ENCODE data around the gene KCNC1. TPM values are rescaled to one million over a fixed set of nuclear protein-coding genes. Genes with fewer than 3 reads are reported as not detected.
A peak's percentile ranks its signal among the peaks of the same experiment; 100 is the strongest.

KCNC1 gene
- total RNA-seq, 1 donor from 2014 or later, result not detected

- H3K9me3 Mint-ChIP-seq (ENCODE audit: unreplicated experiment), result no peaks in the 10 kb centered on the region
- H3K4me1 Mint-ChIP-seq (ENCODE audit: unreplicated experiment), result peaks cover 3% of the 10 kb centered on the region
- TF ChIP-seq, protein P1, sequence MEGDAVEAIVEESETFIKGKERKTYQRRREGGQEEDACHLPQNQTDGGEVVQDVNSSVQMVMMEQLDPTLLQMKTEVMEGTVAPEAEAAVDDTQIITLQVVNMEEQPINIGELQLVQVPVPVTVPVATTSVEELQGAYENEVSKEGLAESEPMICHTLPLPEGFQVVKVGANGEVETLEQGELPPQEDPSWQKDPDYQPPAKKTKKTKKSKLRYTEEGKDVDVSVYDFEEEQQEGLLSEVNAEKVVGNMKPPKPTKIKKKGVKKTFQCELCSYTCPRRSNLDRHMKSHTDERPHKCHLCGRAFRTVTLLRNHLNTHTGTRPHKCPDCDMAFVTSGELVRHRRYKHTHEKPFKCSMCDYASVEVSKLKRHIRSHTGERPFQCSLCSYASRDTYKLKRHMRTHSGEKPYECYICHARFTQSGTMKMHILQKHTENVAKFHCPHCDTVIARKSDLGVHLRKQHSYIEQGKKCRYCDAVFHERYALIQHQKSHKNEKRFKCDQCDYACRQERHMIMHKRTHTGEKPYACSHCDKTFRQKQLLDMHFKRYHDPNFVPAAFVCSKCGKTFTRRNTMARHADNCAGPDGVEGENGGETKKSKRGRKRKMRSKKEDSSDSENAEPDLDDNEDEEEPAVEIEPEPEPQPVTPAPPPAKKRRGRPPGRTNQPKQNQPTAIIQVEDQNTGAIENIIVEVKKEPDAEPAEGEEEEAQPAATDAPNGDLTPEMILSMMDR (IDR thresholded peaks at IDR 0.05; ENCODE audit: unreplicated experiment), result no peak
- peaks cover 4% of the 10 kb centered on the region for H3K36me3 Mint-ChIP-seq (ENCODE audit: low read depth, unreplicated experiment)
- H3K27me3 Mint-ChIP-seq (ENCODE audit: unreplicated experiment), result peaks cover 24% of the 10 kb centered on the region
- peak overlapping the region; percentile 30 for H3K27ac Mint-ChIP-seq (ENCODE audit: unreplicated experiment)
- DNase-seq (ENCODE audit: low spot score), result no peak
- H3K4me3 Mint-ChIP-seq (ENCODE audit: unreplicated experiment), result peak overlapping the region; percentile 42
These were observed 2.0 kb downstream of the KCNC1 start for GRCh38 chr11:17736579-17736893.

- no peak for DNase-seq (ENCODE audit: low spot score)
- peaks cover 3% of the 10 kb centered on the region for H3K4me1 Mint-ChIP-seq (ENCODE audit: unreplicated experiment)
- H3K27me3 Mint-ChIP-seq (ENCODE audit: unreplicated experiment), result peaks cover 23% of the 10 kb centered on the region
- H3K27ac Mint-ChIP-seq (ENCODE audit: unreplicated experiment), result peak overlapping the region; percentile 30
- TF ChIP-seq, protein P1 (IDR thresholded peaks at IDR 0.05; ENCODE audit: unreplicated experiment), result no peak
- peaks cover 4% of the 10 kb centered on the region for H3K36me3 Mint-ChIP-seq (ENCODE audit: low read depth, unreplicated experiment)
- no peaks in the 10 kb centered on the region for H3K9me3 Mint-ChIP-seq (ENCODE audit: unreplicated experiment)
- H3K4me3 Mint-ChIP-seq (ENCODE audit: unreplicated experiment), result peak overlapping the region; percentile 42
These were observed 2.6 kb downstream of the KCNC1 start for GRCh38 chr11:17736930-17737817.

DNA sequence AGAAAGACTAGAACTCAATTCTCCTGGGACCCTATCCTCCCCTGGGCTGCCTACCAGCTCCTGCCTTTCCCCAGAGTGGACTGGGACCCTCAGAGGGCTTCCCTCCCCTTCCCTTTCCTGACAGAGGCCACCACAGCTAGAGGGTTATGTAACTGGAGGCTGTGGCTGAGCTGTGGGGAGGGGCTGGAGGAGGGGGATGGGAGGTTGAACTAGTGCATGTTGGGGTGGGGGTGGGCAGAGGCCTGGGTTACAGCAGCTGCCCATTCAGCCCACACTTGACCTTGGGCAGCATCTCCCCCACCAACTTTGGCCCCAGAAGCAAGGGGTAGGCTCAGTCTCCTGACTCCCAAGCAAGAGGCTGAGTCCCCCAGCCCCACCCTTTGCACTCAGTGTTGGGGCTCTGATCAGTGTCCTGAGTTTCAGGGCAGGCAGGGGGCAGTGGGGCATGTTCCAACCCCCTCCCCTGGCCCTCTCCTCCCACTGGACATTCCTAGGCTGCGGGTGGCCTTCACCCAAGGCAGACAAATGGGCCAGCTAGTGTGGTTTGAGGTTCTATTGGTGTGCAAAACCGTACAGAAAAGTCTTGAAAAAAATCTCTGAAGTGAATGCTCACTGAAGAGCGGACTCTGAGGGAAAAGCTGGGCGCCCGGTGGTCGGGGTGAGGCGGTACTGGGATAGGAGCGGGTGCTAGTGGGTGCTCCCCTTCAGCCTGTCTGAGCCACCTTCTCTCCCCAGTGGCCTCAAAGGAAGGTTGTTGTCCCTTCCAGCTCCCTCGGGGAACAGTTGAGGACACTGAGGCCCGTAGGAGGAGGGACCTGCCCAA is 3.8 kb downstream of the KCNC1 start:
- H3K27me3 Mint-ChIP-seq (ENCODE audit: unreplicated experiment), result peaks cover 18% of the 10 kb centered on the region
- H3K36me3 Mint-ChIP-seq (ENCODE audit: low read depth, unreplicated experiment), result peaks cover 4% of the 10 kb centered on the region
- TF ChIP-seq, protein P1 (IDR thresholded peaks at IDR 0.05; ENCODE audit: unreplicated experiment), result no peak
- no peak overlapping the region for H3K27ac Mint-ChIP-seq (ENCODE audit: unreplicated experiment)
- no peak for DNase-seq (ENCODE audit: low spot score)
- H3K9me3 Mint-ChIP-seq (ENCODE audit: unreplicated experiment), result no peaks in the 10 kb centered on the region
- H3K4me3 Mint-ChIP-seq (ENCODE audit: unreplicated experiment), result no peak overlapping the region
- H3K4me1 Mint-ChIP-seq (ENCODE audit: unreplicated experiment), result peaks cover 3% of the 10 kb centered on the region

GRCh38 chr11:17739945-17740338 is 5.4 kb downstream of the KCNC1 start:
- TF ChIP-seq, protein P1 (IDR thresholded peaks at IDR 0.05; ENCODE audit: unreplicated experiment), result no peak
- peaks cover 4% of the 10 kb centered on the region for H3K36me3 Mint-ChIP-seq (ENCODE audit: low read depth, unreplicated experiment)
- no peak for DNase-seq (ENCODE audit: low spot score)
- no peaks in the 10 kb centered on the region for H3K9me3 Mint-ChIP-seq (ENCODE audit: unreplicated experiment)
- H3K4me3 Mint-ChIP-seq (ENCODE audit: unreplicated experiment), result no peak overlapping the region
- no peak overlapping the region for H3K27ac Mint-ChIP-seq (ENCODE audit: unreplicated experiment)
- H3K4me1 Mint-ChIP-seq (ENCODE audit: unreplicated experiment), result peaks cover 3% of the 10 kb centered on the region
- H3K27me3 Mint-ChIP-seq (ENCODE audit: unreplicated experiment), result peaks cover 17% of the 10 kb centered on the region

All from endothelial cell (in vitro differentiated cells).